Stimulated activated naive CD8-positive, alpha-beta T cell treated with anti-CD3 and anti-CD28 coated beads, Interleukin-15, Interleukin-2, amounts not matched to agents 100 U/mL and 50 U/mL, for 24 hours (primary cell): ENCODE measurements around the gene SUSD4.
"Not testable (repeated sequence)": the region's sequence is repeated elsewhere in the genome, so short reads cannot be mapped to it uniquely, and the experiment has no call there.

Experiments
- ATAC-seq: fragments of 150-1000 bp; cut with Tn5 transposase; one replicate; pipeline ENCODE4 v1.10.0; 2021
- DNase-seq: peaks from one replicate; pipeline ENCODE4 v3.0.0; 2021

SUSD4 gene

DNA sequence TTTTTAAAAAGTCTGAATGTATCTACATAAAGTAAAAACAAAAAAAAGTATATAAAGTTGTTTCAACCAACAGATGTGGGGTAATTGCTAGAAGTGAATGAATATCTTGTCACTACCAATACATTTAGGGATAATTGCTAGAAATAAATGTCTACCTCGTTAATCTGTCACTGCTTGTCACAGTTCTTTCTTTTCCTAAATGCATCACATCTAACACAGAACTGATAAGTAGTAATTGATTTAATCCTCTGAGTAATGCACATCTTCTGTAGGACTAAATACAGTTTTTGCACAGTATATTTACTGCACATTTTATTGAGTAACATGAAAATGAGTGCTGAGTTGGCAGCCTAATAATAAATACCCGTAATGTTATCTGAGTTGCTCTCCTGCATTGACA is 72.2 kb downstream of the SUSD4 start:
- ATAC-seq (no peak), DNase-seq (no peak)

- ATAC-seq (no peak), DNase-seq (no peak)
Measured at GRCh38 chr1:223290397-223290796, 73.6 kb downstream of the SUSD4 start.

- ATAC-seq (peak; percentile 36), DNase-seq (no peak)
Measured at GRCh38 chr1:223289621-223290020, 74.4 kb downstream of the SUSD4 start.

- no peak for DNase-seq
Measured at GRCh38 chr1:223288826-223289225, 75.2 kb downstream of the SUSD4 start.

GRCh38 chr1:223285452-223285851 is 78.5 kb downstream of the SUSD4 start:
- ATAC-seq = no peak

More at GRCh38 chr1:223288826-223289225, 75.2 kb downstream of the SUSD4 start:
- no peak for ATAC-seq

DNA sequence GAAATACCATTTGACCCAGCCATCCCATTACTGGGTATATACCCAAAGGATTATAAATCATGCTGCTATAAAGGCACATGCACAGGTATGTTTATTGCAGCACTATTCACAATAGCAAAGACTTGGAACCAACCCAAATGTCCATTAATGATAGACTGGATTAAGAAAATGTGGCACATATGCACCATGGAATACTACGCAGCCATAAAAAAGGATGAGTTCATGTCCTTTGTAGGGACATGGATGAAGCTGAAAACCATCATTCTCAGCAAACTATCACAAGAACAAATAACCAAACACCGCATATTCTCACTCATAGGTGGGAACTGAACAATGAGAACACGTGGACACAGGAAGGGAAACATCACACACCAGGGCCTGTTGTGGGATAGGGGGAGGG is 80.3 kb downstream of the SUSD4 start:
- ATAC-seq, DNase-seq: not testable (repeated sequence)

More at GRCh38 chr1:223285452-223285851, 78.5 kb downstream of the SUSD4 start:
- no peak for DNase-seq

DNA sequence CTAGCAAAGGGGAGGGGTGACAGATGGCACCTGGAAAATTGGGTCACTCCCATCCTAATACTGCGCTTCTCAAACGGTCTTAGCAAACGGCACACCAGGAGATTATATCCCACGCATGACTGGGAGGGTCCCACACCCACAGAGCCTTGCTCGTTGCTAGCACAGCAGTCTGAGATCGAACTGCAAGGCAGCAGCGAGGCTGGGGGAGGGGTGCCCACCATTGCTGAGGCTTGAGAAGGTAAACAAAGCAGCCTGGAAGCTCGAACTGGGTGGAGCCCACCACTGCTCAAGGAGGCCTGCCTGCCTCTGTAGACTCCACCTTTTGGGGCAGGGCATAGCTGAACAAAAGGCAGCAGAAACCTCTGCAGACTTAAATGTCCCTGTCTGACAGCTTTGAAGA is 85.7 kb downstream of the SUSD4 start:
- not testable (repeated sequence) for DNase-seq, ATAC-seq

GRCh38 chr1:223276029-223276428 is 87.9 kb downstream of the SUSD4 start:
- ATAC-seq (peak; percentile 90), DNase-seq (no peak)

GRCh38 chr1:223273511-223273910 is 90.5 kb downstream of the SUSD4 start:
- ATAC-seq (no peak), DNase-seq (no peak)

DNA sequence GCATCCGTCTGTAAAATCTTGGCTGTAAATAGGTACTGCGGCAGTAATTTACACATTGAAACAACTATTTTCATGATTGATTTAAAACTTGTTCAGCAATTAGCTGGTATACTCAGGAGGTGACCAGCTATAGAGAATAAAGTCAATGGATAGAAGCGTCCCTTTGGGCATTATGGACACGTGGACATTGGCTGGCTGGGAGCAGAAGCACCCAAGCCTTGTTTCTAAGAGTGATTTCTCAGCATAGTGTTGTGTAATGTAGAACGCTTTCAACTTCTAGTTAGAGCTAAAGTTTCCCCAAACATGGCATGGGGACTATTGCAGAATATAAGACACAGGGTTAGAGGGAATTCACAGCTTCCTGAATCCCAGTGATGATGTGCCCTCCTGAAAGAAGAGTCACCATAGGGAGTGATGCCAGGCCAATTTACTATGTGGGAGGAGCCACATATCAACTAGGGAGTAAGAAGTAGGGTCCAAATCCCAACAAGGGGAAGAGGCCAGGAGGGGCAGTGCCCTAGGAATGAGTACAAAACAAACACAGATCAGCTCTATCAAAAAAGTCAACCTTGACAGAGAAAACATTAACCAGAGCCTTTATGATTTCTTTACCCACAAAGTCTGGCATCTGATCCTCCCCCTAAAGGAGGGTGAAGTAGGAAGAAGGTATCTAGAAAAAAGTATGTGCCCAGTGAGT is 92.7 kb downstream of the SUSD4 start:
- DNase-seq (no peak), ATAC-seq (no peak)

DNA sequence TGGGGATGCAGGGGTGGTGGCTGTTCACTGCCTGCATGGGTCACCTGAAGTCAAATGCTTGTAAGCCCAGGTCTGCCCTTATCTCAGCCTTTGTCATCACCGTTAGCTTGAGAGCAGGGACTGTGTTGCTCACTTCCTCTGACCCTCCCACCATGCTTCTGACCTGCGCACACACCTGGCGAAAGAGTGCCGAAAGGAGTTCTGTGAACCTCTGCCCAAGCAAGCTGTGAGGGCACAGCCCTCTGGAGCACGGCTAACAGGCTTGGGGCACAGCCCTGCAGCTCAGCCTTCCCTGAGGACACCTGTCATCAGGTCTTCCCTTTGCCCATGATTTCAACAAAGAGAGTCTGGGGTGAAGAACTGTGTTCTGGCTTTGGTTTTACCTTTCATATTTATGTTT is 93.8 kb downstream of the SUSD4 start:
- ATAC-seq = no peak
- no peak for DNase-seq

GRCh38 chr1:223269006-223269405 is 95.0 kb downstream of the SUSD4 start:
- DNase-seq (no peak), ATAC-seq (no peak)

GRCh38 chr1:223266632-223267172 is 97.3 kb downstream of the SUSD4 start:
- ATAC-seq (no peak), DNase-seq (no peak)

DNA sequence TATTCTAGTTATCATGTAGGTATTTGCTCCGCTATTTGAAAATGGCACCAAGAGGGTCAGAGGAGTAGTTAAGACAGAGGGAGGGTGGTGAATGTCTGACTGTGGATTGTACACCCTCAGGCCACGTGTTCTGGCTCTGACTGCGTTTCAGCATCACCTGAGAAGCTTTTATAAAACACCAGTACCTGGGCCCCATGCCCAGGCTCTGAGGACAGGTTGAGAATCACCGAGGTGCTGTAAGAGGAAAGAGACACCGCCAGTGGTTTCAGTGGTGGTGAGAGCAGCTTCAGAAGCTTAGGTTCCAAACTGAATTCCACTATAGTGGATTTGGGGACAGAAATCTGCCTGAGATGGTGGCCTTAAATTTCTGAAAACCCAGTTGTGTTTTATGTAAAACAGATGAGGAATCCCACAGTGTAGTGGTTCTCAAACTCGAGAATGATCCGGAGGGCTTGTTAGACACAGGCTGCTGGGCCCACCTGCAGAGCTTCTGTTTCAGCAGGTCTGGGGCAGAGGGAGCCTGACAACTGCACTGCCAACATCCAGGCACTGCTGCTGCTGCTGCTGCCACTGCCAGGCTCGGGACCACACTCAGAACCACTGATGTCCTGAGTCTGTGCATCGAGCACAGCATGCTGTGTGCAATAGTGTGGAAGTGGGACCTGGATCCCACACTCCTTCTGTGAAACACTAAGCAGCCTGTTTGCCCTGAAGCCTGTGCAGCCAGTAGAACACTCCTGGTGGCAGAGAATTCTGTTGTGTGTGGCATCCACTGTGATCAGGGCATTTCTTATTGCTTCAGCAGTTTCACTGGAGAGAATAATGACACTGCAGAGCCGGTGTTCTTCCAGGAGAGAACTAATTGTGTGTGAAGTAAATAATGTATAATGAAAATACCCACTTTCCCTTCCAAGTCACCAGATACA is 98.7 kb downstream of the SUSD4 start:
- no peak for DNase-seq
- no peak for ATAC-seq

DNA sequence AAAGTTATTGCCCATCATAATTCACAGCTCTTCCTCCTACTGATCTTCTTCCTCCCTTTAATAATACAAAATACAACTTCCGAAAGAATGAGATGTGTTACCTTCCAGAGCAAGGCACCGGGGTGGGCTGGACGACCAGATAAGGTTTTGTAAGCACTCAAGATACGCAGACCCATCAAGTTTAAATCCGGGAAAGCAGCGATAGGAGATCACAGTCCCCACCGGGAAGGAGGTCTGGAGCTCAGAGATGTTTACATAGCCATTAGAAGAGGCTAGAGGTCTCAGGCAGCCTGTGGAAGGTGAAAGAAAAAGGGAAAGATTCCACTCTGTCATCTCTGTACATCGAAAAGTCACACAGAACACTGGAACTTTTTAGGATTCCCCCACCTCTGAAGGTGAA is 99.4 kb downstream of the SUSD4 start:
- ATAC-seq (no peak), DNase-seq (no peak)

GRCh38 chr1:223261914-223262313 is 102.1 kb downstream of the SUSD4 start:
- ATAC-seq = no peak
- no peak for DNase-seq

DNA sequence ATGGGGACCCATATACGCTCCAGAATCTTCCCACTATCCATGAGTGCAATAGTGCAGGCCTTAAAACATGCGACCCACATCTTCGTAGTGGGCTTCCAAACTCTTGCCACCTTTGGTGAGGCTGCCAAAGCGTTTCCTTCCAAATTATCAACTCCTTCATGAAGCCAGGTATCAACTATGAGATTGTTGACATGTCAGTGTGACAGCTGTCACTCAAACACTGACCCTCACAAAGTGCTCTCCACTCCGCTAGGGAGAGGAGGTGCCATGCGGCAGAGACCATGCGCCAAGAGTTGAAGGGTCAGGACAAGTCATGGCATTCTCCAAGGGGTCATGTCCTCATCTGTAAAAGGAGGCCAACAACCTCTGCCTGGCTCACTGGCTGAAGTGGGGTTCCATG is 103.3 kb downstream of the SUSD4 start:
- DNase-seq (no peak), ATAC-seq (no peak)

DNA sequence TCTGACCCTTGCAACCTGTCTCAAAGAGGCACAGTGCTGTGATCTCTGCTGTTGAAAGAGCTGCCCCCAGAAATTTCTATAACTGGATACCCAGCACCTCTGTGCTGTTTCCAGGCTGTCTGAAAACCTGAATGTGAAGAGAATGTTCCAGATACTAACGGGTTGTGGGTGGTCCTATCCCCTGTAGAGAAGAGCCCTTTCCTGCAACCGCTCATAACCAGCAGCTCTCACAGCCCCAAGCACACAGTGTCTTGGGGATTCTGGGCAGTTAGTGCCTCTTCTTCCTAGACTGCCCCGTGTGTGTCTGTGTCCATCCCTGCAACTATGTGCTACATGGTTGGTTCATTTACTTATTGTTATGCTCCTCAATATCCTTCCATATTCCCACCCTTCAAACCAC is 104.5 kb downstream of the SUSD4 start:
- no peak for ATAC-seq
- no peak for DNase-seq

GRCh38 chr1:223258751-223259198 is 105.2 kb downstream of the SUSD4 start:
- ATAC-seq = no peak
- DNase-seq = no peak

- ATAC-seq (no peak), DNase-seq (no peak)
Measured at GRCh38 chr1:223257856-223258550, 106.0 kb downstream of the SUSD4 start.

GRCh38 chr1:223256034-223256433 is 107.9 kb downstream of the SUSD4 start:
- ATAC-seq = no peak

DNA sequence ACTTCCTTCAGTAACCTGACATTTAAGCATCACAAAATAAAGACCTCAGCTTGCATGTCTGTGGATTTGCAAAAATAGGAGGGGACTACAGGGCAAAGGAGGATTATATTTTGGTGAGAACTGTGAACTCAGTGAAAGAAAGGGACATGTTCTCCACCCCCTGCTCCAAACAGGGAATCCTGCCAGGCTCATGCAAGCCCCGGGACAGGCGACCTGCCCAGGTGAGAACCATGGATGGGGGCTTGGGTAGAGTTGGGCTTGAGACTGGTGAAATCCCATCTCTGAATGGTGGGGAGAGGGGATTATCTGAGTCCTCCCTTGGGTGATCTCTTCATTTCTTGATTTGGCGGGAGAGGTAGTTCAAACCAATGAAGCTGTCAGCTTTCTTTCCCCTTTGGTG is 110.1 kb downstream of the SUSD4 start:
- no peak for ATAC-seq
- DNase-seq = no peak

More at GRCh38 chr1:223256034-223256433, 107.9 kb downstream of the SUSD4 start:
- no peak for DNase-seq
